ENCODE measurements around the gene PCARE.

PCARE gene

GRCh38 chr2:29072971-29073725, 1.2 kb downstream of the PCARE start:
- H3K27ac ChIP-seq (replicated peaks): no peak overlapping the region
- H3K4me3 ChIP-seq (replicated peaks; ENCODE audit: insufficient read depth, low read length): no peak overlapping the region
- H3K27me3 ChIP-seq (ENCODE audit: insufficient read depth, poor library complexity, severe bottlenecking): no peaks in the 10 kb centered on the region
- TF ChIP-seq CTCF (IDR thresholded peaks at IDR 0.05; ENCODE audit: insufficient read depth, low read length): no peak
- TF ChIP-seq POLR2AphosphoS5 (IDR thresholded peaks at IDR 0.05; ENCODE audit: low read depth): no peak
- no peak for TF ChIP-seq GABPA (IDR thresholded peaks at IDR 0.05; ENCODE audit: low read depth)
- no peak for TF ChIP-seq REST (IDR thresholded peaks at IDR 0.05; ENCODE audit: insufficient replicate concordance, low read depth)
- no peak for TF ChIP-seq SPI1 (IDR thresholded peaks at IDR 0.05; ENCODE audit: borderline replicate concordance, low read depth)
- no peak for DNase-seq (ENCODE audit: low read depth in 1 of 2, low spot score in 1 of 2)

- no peak overlapping the region for H3K4me3 ChIP-seq (replicated peaks; ENCODE audit: insufficient read depth, low read length)
- H3K27ac ChIP-seq (replicated peaks): no peak overlapping the region
- no peaks in the 10 kb centered on the region for H3K27me3 ChIP-seq (ENCODE audit: insufficient read depth, poor library complexity, severe bottlenecking)
- no peak for DNase-seq (ENCODE audit: low read depth in 1 of 2, low spot score in 1 of 2)
- TF ChIP-seq GABPA (IDR thresholded peaks at IDR 0.05; ENCODE audit: low read depth) (no peak), SPI1 (IDR thresholded peaks at IDR 0.05; ENCODE audit: borderline replicate concordance, low read depth) (no peak), REST (IDR thresholded peaks at IDR 0.05; ENCODE audit: insufficient replicate concordance, low read depth) (no peak), CTCF (IDR thresholded peaks at IDR 0.05; ENCODE audit: insufficient read depth, low read length) (no peak), POLR2AphosphoS5 (IDR thresholded peaks at IDR 0.05; ENCODE audit: low read depth) (no peak)
These were observed 2.1 kb downstream of the PCARE start for GRCh38 chr2:29072251-29072650.

- no peaks in the 10 kb centered on the region for H3K27me3 ChIP-seq (ENCODE audit: insufficient read depth, poor library complexity, severe bottlenecking)
These were observed 3.0 kb downstream of the PCARE start for GRCh38 chr2:29071032-29071975.

More at GRCh38 chr2:29071032-29071975, 3.0 kb downstream of the PCARE start:
- Histone ChIP-seq H3K27ac (replicated peaks) (no peak overlapping the region), H3K4me3 (replicated peaks; ENCODE audit: insufficient read depth, low read length) (no peak overlapping the region)
- TF ChIP-seq SPI1 (IDR thresholded peaks at IDR 0.05; ENCODE audit: borderline replicate concordance, low read depth) (no peak), REST (IDR thresholded peaks at IDR 0.05; ENCODE audit: insufficient replicate concordance, low read depth) (no peak), GABPA (IDR thresholded peaks at IDR 0.05; ENCODE audit: low read depth) (no peak), CTCF (IDR thresholded peaks at IDR 0.05; ENCODE audit: insufficient read depth, low read length) (no peak), POLR2AphosphoS5 (IDR thresholded peaks at IDR 0.05; ENCODE audit: low read depth) (no peak)
- DNase-seq (ENCODE audit: low read depth in 1 of 2, low spot score in 1 of 2): no peak

Measured in HL-60 (cell line).